ENCODE measurements around the gene KCTD3.

The KCTD3 gene

DNA sequence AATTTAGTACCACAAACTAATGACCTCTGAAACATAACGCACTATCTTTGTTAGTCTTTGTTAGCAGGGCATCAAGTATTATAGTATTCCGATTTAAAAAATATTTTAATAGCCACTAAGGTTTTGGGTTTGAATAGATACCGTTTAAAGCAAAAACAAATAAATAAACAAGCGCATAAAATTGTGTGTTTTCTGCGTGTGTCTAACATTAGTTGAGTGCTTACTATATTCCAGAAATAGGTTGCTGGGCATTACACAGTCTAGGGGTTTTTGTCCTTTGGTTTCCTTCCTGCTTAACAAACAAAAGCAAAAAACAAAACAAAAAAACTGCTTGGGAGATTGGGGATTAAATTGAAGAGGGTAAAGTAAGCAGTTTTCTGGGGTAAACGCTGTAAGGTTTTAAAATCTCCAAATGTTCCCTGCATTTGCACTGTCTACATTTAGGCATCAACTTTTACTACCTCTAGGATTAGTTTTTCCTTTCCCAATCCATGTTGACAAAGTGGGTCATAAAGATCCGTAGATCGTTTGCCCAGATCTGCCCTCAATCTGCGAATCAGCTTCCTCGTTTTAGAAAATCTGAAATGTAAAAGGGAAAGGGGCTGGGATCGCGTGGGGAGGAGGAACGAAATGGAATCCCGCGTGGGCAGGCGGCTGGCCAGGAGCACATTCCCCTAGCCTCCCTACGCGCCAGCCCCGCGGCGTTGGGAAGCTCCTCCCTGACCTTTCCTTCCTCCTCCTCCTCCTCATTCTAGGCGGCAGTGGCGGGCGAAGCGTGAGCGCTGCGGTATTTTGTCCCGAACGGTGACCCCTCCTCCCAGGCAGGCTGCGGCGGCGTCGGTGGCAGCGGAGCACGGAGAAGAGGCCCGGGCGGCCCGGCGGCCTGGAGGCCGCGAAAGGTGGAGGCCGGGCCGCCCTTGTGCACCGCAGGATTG is at the start of gene KCTD3:
Gene KCTD3 (plus strand): TSS at position 749 of the 935 bp plus-strand sequence. CDS start 382 bp downstream, outside the sequence.
- DNase-seq = no peak

DNA sequence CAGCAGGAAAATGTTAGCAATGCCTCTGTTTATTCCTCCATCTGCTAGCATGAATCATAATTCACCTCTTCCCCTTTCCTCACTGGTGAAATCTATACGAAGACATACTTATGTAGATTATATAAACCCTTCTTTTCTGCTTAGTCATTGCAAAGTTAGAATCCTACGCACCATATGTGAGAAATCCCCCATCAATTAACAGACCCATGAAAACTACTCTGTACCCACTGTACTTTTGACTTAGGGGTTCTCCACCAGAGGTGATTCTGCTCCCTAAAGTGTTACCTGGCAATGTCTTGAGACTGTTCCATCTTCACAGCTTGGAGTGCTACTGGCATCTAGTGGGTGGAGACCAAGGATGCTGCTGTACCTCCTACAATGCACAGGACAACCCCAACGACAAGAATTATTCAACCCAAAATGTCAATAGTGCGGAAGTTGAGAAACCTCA is 49.6 kb upstream of the KCTD3 start:
- no peak for DNase-seq

DNA sequence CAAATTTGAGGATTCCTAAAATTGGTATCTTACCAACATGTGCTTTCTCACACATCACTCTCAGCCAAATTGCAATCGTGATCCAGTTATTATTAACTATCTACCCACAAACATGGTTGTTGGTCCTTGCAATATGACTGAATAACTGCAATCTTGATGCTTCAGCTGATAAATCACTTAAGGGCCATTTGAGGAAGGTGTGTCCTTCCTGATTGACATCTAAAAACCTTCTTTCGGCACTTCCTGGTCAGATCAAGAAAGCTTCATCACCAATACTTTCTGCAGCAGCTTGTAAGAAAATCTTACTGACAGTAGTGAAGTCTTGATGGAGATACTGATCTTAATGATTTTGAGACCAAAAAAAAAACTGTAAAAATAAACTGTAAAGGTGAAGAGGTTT is 48.5 kb upstream of the KCTD3 start:
- no peak for DNase-seq

DNA sequence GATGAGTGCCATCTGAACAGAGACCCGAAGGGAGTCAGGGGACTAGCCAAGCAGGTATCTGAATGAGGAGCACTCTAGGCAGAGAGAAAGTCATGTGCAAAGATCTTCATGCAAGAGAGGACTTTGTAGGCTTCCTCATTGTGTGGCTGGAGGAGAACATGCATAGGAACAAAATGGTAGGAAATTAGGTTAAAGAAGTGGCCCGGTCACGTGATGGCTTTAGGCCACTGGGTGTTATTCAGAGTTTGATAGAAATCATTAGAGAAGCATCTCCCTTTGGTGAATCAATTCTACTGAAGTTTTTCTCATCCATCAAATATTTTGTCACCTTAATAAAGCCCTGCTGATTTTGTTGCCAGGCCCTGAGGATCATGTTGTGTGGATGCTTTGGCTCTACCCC is 45.8 kb upstream of the KCTD3 start:
- DNase-seq = no peak

DNA sequence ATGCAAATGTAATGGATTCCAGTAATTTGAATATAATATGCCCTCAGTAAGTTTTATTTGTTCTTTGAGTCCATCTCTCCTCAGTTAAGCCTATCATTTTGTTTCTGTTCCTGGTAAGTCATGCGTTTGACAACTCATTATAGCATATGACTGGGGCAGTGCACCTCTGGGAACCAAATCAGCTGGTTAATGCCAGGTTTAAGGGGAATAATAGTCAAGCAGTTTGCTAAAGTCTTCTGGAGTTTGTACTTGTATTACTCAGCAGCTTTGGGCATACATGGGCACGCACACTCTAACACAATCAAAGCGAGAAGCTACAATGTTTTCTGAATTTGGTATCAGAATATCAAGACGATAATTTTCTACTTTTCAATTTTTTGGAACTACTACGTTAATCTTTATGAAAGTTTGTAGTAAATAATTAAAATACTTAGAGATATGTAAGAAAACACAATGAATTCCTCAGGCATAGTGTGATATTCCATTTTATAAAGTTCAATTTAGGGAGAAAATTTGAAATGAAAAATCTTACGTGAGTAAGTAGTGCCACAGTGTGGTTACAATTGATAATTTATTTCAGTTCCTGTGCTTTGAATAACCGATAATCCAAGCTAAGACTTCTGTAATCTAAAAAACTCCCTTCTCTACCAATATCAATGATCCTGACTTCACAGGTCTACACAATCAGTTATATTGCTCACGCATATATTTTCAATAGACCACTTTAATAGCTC is 43.8 kb upstream of the KCTD3 start:
- no peak for DNase-seq

DNA sequence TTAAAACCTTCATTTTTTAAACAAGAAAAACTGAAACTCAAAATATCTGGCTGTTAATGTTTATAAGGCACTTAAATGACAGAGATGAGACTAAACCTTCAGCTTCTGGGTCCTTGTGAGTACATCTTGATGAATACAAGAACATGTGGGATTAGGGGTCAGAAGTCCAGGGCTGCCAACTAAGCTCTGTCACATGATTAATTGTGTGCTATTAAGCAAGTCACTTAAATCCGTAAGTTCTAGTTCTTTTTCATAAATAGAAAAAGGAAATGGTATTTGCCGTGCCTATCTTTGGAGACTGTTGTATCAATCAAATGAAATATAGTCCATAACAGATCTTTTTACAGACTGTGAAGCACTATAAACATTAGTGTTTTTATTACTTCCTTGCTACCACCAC is 43.2 kb upstream of the KCTD3 start:
- no peak for DNase-seq

DNA sequence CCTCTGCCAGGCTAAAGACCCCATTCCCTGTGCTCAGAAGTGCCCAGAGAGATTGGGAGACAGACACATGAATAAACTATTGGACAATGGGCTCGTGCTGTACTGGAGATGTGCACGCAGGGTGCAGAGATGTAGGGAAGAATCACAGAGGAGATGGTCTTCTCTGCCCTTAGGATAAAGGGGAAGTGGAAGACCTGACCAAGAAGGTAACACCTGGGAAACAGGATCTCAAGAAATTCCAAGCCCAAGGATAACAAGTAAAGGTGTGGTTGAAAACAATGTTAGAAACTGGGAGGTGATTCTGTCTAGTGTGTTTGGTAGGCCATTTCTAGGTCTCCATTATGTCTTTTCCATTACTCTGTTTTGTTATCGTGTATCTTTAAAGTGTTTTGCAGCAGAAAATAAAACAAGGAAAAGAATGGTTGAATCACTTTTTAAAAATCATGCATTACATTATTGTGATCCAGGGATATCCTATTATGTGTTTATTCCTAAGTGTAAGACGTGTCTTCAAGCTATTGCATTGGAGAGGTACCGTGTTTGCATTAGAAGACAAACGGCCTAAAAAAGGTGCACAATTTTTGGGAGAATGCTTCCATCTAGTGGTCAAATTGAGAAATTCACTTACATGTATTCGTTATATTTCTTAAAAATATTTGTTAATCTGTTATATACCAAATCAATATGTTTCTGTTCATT is 40.8 kb upstream of the KCTD3 start:
- DNase-seq = no peak

DNA sequence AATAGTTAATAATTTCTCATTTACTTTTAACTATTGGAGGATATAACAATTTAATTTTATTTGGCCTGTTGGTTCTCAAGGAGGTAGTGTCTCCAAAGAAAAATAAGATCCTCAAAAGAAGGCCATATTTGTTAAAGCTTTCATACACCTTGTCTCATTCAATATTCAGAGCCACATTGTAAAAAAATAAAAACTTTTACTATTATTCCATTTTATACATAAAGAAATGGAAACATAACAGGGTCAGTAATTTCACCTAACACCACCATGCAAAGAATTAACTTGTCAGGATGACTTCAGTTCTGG is 40.3 kb upstream of the KCTD3 start:
- no peak for DNase-seq

DNA sequence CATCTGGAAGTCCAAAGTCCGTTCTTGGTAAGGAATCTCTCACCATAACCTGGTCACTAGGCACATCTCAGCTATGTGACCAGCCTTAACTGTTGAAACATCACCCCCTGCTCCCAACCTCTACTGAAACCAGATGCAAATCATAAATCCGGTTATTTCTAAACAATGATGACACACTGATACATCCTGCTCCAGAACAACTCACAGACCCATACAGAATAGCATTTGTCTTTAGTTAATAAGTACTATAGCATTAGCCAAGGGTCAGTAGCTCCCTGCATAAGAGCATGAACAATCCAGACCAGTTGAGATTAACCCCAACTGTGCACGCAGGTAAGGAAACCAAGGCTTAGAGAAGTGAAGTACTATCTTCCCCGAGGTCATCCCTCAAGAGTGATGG is 38.0 kb upstream of the KCTD3 start:
- no peak for DNase-seq

DNA sequence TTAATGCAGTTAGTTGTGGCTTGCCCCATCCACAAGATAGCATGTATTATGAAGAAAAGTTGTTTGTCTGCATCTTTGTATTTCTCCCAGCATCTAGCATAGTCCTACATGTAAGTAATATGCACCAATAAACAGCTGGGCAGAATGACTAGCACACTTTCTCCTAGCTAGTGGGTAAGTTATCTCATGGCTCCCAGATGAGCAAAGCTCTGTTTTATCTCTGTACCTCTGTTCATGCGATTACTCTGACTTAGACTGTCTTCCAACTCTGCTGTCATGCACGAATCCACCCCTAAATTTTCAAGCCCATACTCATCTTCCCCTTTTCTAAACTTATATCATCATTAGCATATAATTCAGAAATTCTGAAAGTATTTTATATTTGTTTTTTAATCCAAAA is 37.5 kb upstream of the KCTD3 start:
- no peak for DNase-seq

DNA sequence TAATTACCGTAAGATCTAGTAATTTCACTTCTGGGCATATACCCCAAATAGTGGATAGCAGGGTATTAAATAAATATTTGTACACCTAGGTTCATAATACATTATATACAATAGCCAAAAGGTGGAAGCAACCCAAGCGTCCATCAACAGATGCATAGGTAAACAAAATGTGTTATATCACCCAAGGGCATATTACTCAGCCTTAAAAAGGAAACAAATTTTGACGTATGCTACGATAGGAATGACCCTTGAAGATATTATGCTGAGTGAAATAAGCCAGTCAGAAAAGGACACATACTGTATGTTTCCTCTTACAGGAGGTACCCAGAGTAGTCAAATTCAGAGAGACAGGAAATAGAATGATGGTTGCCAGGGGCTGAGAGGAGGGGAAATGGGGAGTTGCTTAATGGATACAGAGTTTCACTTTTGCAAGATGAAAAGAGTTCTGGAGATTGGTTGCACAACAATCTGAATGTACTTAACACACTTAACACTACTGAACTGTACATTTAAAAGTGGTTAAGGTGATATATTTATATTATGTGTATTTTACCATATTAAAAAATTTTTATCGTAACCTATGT is 36.6 kb upstream of the KCTD3 start:
- DNase-seq = no peak

DNA sequence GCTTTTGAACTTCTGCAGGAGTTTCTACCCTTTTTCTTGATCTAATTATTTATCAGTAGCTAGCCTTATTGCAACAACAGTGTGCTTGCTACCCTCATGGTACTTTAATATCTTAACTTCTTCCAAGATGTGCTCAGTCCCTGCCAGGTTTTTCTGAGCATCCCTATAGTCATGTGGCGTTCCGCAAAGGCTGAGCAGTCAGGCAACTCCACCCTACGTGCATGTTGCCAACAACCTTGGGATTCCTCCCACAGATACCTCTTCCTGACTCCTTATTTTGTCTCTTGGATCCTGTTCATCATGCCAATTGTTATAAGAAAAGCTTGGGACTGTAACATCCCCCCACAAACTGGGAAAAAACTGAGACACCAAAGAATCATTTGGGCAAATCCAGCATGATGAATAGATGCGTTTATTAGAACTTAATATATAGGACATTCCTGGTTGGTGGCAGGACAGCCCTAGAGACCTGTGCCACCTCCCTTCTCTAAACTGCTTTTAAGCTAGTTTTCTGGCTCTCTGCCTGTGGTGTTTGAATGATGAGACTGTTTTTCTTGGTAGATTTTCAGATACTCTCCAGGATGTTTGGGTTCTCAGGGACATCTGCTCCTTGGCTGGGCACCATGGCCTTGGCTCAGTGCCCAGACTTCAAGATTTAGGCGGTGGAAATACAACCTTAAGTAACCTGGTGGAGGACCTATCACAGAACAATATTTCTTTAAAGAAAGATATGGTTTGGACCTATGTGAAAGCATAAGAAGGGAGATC is 27.1 kb upstream of the KCTD3 start:
- DNase-seq = no peak

DNA sequence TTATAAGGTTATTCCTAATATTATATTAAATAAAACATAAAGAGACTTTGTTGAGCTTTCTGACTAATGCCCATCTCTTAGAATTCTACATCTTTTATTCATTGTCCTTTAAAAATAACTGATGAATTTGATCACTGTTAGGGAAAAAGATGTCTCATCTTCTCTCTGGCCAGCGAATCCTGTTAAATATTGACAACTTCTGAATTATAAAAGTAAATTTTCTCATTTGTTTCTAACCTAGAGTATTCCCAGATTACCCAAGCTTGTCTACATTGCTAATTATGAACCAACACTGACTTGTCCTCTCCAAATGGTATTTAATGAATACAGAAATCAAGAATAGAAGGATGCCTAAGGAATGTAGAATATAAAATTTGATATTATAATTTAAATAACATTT is 24.8 kb upstream of the KCTD3 start:
- no peak for DNase-seq

DNA sequence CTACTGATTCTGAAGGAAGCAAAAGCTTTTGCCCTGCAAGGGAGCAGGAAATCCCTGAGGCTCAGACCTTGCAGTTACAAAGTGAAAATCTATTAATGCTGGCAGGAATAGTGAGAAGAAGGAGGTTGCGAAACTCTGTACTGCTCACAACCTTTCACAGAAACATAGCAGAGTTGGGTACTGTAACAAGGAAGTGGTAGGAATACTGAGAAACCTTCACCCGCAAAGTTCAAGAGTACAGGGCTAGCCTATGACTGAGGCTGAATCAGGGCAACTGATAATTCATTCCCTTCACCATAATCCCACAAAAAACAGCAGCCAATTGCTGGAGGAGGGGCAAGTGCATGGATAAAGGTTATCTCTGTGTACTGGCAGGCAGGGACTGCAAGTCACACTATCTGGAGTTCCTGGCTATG is 23.9 kb upstream of the KCTD3 start:
- no peak for DNase-seq

DNA sequence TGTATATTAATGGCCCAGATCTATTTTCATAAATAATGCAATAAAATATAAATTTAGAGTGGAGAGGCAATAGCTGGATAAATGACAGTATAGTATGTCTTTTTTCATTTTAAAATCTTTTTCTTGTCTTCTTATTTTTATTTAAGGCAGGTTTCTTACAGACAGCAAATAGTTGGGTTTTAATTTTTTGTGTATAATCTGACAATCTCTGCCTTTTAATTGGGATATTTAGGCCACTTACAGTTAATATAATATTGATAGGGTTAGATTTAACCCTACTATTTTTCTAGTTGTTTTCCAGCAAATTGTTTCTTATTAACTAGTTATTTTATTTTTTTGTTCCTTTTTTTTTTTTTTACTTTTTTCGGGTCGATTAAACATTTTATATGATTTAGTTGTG is 23.3 kb upstream of the KCTD3 start:
- no peak for DNase-seq

DNA sequence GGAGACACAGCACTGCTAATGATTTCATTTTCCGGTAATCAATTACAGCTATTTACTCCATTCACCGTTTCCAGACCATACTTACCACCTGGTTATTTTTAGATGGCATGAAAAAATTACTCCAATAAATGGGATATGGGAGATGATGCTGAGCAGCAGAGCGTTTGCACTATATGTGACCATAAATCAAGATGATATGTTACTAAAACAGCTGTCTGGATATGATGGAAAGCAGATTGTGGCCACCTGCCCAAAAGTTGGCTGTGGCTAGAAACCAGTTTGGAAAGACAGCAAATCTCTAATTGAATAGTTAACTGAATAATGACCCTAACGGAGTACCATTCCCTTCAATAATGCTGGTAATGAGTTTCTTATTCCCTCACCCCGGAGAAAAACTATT is 22.5 kb upstream of the KCTD3 start:
- no peak for DNase-seq

DNA sequence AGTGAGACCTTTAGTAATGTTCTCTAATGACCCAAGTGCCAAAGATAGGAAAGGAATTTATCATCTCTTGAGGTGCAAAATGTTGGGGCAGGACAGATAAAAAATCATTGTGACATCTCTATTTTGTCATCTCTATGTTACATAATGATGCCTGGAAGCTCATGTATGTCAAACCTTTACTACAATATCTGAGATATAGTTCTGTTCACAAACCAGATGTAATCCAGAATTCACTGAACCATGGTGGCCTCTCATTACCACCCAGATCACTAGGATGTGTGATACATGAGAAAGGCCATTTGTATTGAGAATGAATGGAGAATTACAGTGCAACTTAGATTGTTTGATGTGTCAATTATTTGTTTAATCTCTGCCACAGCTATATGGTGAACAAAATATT is 22.0 kb upstream of the KCTD3 start:
- DNase-seq = no peak

DNA sequence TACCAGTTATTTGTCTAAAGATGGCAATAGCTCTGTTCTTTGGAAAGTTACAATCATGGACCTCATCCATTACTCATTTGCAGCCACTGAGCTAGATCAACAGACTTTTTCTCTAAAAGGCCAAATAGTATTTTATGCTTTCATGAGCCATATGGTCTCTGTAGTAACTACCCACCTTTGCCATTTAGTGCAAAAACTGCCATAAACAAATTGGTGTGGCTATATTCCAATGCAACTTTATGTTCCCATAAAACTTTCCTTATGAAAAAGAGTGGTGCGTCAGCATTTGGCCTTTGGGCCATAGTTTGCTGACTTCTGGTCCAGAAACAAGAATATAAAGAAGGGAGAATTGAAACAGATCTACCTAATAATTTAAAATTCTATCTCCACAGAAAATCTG is 20.1 kb upstream of the KCTD3 start:
- DNase-seq = no peak

DNA sequence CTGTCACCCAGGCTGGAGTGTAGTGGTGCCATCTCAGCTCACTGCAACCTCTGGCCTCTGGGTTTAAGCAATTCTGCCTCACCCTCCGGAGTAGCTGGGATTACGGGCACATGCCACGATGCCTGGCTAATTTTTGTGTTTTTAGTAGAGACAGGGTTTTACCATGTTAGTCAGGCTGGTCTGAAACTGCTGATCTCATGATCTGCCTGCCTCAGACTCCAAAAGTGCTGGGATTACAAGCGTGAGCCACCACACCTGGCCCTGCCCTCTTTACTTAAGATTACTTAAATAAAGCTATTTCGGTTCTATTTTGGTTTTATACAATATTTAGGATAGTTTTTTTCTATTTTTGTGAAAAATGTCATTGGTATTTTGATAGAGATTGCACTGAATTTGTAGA is 15.3 kb upstream of the KCTD3 start:
- DNase-seq = no peak

DNA sequence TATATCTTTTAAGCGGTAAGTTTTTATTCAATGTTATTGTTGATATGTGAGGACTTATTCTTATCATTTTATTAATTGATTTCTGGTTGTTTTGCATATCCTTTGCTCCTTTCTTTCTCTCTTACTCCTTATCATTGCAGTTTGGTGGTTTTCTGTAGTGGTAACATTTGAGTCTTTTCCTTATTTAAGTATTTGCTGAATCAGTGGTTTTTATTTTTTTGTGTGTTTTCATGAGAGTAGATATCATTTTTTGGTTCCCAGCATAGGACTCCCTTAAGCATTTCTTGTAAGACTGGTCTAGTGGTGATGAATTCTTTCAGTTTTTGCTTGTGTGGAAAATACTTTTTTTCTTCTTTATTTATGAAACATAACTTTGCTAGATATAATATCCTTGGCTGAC is 12.2 kb upstream of the KCTD3 start:
- no peak for DNase-seq

DNA sequence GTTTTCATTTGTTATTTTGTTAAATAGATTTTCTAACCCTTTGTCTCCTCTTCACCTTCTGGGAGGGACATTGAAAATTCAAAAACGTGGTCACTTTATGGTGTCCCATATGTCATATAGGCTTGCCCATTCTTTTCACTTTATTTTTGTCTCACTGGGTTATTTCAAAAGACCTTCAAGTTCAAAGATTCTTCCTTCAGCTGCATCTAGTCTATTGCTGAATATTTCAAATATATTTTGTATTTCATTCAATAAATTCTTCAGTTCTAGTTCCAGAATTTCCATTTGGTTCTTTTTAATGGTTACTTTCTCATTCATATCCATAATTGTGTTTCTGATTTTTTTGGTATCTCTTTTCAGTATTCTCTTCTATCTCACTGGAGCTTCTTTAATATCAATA is 11.6 kb upstream of the KCTD3 start:
- DNase-seq = no peak

DNA sequence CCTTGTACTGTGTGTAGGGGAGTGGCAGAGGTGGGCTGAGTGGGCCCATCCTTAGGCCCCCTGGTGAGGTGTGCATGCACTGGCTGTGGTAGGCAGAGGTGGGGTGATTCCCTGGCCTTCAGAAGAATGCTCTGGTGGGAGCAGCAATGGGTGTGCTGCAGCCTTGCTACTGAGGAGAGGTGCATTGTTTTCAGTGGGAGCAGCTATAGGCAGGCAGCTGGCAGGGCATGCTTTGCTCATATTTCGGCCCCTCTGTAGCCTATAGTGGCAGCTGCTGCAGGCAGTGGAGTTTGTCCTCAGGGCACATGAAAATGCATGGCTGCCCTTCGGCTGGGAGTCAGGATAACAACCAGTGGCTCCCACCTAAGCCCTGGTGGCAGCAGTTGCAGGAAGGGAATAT is 10.1 kb upstream of the KCTD3 start:
- DNase-seq = no peak

DNA sequence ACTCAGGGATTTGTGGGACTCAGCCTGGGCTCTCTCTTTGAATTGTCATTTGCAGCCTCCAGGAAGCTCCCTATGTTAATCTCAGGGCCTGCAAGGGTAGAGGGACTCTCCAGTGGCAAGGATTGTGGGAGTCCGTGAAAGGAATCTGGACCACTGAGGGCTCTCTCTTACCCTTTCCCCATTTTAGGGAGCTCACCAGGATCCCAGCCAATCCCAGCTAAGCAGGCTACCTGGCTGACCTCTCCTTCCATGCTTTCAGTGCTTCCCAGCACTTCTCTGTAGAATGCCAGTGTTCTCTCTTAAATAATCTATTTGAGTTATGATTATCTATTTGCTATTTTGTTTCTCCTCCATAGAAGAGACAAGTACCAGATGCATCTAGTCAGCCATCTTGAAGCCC is 9.6 kb upstream of the KCTD3 start:
- no peak for DNase-seq

Measured in activated effector memory CD4-positive, alpha-beta T cell treated with Interleukin-2 at 50 U/mL for 16 hours (primary cell).